Measurements from ENCODE around the gene PVALB.

PVALB gene

GRCh38 chr22:36816636-36817524, at the start of gene PVALB:
PVALB (minus strand) TSS chr22:36817035; CDS start chr22:36817005, 30 bp downstream.
- no peak for DNase-seq (ENCODE audit: low spot score)

GRCh38 chr22:36865346-36865745, 48.5 kb upstream of the PVALB start:
- DNase-seq (ENCODE audit: low spot score) = no peak

- no peak for DNase-seq (ENCODE audit: low spot score)
Observed at GRCh38 chr22:36864454-36865215, 47.8 kb upstream of the PVALB start.

- no peak for DNase-seq (ENCODE audit: low spot score)
Observed at GRCh38 chr22:36863979-36864378, 47.1 kb upstream of the PVALB start.

GRCh38 chr22:36863281-36863680, 46.4 kb upstream of the PVALB start:
- DNase-seq (ENCODE audit: low spot score) = no peak

- no peak for DNase-seq (ENCODE audit: low spot score)
Observed at GRCh38 chr22:36862251-36863242, 45.7 kb upstream of the PVALB start.

GRCh38 chr22:36860821-36861659, 44.2 kb upstream of the PVALB start, which contains the start of gene NCF4:
NCF4 (plus strand) TSS chr22:36861006; CDS start chr22:36861172, 166 bp downstream.
- DNase-seq (ENCODE audit: low spot score) = no peak

- no peak for DNase-seq (ENCODE audit: low spot score)
Observed at GRCh38 chr22:36860438-36860820, 43.6 kb upstream of the PVALB start.

- DNase-seq (ENCODE audit: low spot score) = no peak
Observed at GRCh38 chr22:36860017-36860416, 43.2 kb upstream of the PVALB start.

GRCh38 chr22:36858966-36859365, 42.1 kb upstream of the PVALB start:
- DNase-seq (ENCODE audit: low spot score) = no peak

GRCh38 chr22:36858156-36858555, 41.3 kb upstream of the PVALB start:
- no peak for DNase-seq (ENCODE audit: low spot score)

GRCh38 chr22:36856792-36857135, 39.9 kb upstream of the PVALB start:
- no peak for DNase-seq (ENCODE audit: low spot score)

- DNase-seq (ENCODE audit: low spot score) = peak; percentile 92
Observed at GRCh38 chr22:36856121-36856791, 39.4 kb upstream of the PVALB start.

GRCh38 chr22:36855478-36855877, 38.6 kb upstream of the PVALB start:
- no peak for DNase-seq (ENCODE audit: low spot score)

- DNase-seq (ENCODE audit: low spot score) = peak; percentile 56
Observed at GRCh38 chr22:36853407-36854099, 36.7 kb upstream of the PVALB start.

- DNase-seq (ENCODE audit: low spot score) = no peak
Observed at GRCh38 chr22:36852056-36852973, 35.5 kb upstream of the PVALB start.

- DNase-seq (ENCODE audit: low spot score) = no peak
Observed at GRCh38 chr22:36850682-36851081, 33.8 kb upstream of the PVALB start.

- DNase-seq (ENCODE audit: low spot score) = no peak
Observed at GRCh38 chr22:36850056-36850455, 33.2 kb upstream of the PVALB start.

- no peak for DNase-seq (ENCODE audit: low spot score)
Observed at GRCh38 chr22:36846949-36847348, 30.1 kb upstream of the PVALB start.
